Neutrophil (primary cell): ENCODE measurements around the gene CD99.
"Not testable (repeated sequence)": the region's sequence is repeated elsewhere in the genome, so short reads cannot be mapped to it uniquely, and the experiment has no call there.

Experiments used
- H3K27ac ChIP-seq: fragments of 200-600 bp; sonication (generic); 2 replicates; pipeline ENCODE4 v1.5.1; 2016; ENCODE audit warnings: mild to moderate bottlenecking, moderate library complexity
- H3K27me3 ChIP-seq: fragments of 200-600 bp; sonication (generic); 2 replicates; pipeline ENCODE4 v1.6.0; 2016; ENCODE audit warnings: mild to moderate bottlenecking
- H3K36me3 ChIP-seq: fragments of 200-600 bp; sonication (generic); 2 replicates; pipeline ENCODE4 v1.5.1; 2017
- H3K4me1 ChIP-seq, 2 experiments: fragments of 200-600 bp in 1 of 2; sonication (generic) in 1 of 2; 1 replicate in 1 of 2; 2 replicates in 1 of 2; pipeline versions ENCODE4 v1.5.1 to v1.6.1; 2013 to 2016; ENCODE audit warnings: low read depth in 1 of 2, low read length in 1 of 2, mild to moderate bottlenecking in 1 of 2, moderate library complexity in 1 of 2; ENCODE audit not compliant: control insufficient read depth in 1 of 2, insufficient read depth in 1 of 2
- H3K4me3 ChIP-seq, 2 experiments: fragments of 200-600 bp in 1 of 2; sonication (generic) in 1 of 2; 1 replicate in 1 of 2; 2 replicates in 1 of 2; pipeline ENCODE4 v1.5.1; 2013 to 2016; ENCODE audit warnings: low read depth in 1 of 2, low read length in 1 of 2, mild to moderate bottlenecking in 1 of 2, moderate library complexity in 1 of 2
- H3K9me3 ChIP-seq: fragments of 200-600 bp; sonication (generic); 2 replicates; pipeline ENCODE4 v1.5.1; 2016
- CTCF ChIP-seq: fragments of 200-600 bp; sonication (generic); IDR thresholded peaks from 2 replicates; pipeline ENCODE4 v1.5.1; 2016; ENCODE audit warnings: antibody characterized with exemption

The CD99 gene

GRCh38 chrX:2740672-2741071 lies 49.6 kb downstream of the CD99 start:
- Histone ChIP-seq H3K27me3 (no peaks in the 10 kb centered on the region), H3K9me3 (no peaks in the 10 kb centered on the region), H3K4me3 (no peak overlapping the region), H3K27ac (no peak overlapping the region), H3K36me3 (no peaks in the 10 kb centered on the region), H3K4me1 (no peaks in the 10 kb centered on the region)
- no peak for TF ChIP-seq CTCF

GRCh38 chrX:2741386-2741785 lies 50.3 kb downstream of the CD99 start:
- no peaks in the 10 kb centered on the region for H3K4me1 ChIP-seq
- H3K9me3 ChIP-seq = no peaks in the 10 kb centered on the region
- TF ChIP-seq CTCF = no peak
- H3K27ac ChIP-seq = no peak overlapping the region
- H3K4me3 ChIP-seq = no peak overlapping the region
- no peaks in the 10 kb centered on the region for H3K36me3 ChIP-seq
- H3K27me3 ChIP-seq = no peaks in the 10 kb centered on the region

GRCh38 chrX:2746250-2746649 lies 55.2 kb downstream of the CD99 start:
- not testable (repeated sequence) for H3K27ac ChIP-seq, H3K36me3 ChIP-seq

GRCh38 chrX:2748171-2748814 lies 57.2 kb downstream of the CD99 start:
- H3K27ac ChIP-seq = no peak overlapping the region
- no peaks in the 10 kb centered on the region for H3K9me3 ChIP-seq
- TF ChIP-seq CTCF = no peak
- no peak overlapping the region for H3K4me3 ChIP-seq
- no peaks in the 10 kb centered on the region for H3K36me3 ChIP-seq
- no peaks in the 10 kb centered on the region for H3K27me3 ChIP-seq
- no peaks in the 10 kb centered on the region for H3K4me1 ChIP-seq

More at GRCh38 chrX:2746250-2746649, 55.2 kb downstream of the CD99 start:
- not testable (repeated sequence) for H3K27me3 ChIP-seq, H3K4me1 ChIP-seq, H3K4me3 ChIP-seq, H3K9me3 ChIP-seq

GRCh38 chrX:2748815-2749188 lies 57.7 kb downstream of the CD99 start:
- Histone ChIP-seq H3K27ac (no peak overlapping the region), H3K36me3 (no peaks in the 10 kb centered on the region), H3K4me3 (no peak overlapping the region), H3K4me1 (no peaks in the 10 kb centered on the region), H3K27me3 (no peaks in the 10 kb centered on the region), H3K9me3 (no peaks in the 10 kb centered on the region)
- TF ChIP-seq CTCF = no peak

GRCh38 chrX:2751291-2751690 lies 60.2 kb downstream of the CD99 start:
- no peak overlapping the region for H3K27ac ChIP-seq
- no peaks in the 10 kb centered on the region for H3K27me3 ChIP-seq
- no peak overlapping the region for H3K4me3 ChIP-seq
- H3K36me3 ChIP-seq = no peaks in the 10 kb centered on the region
- H3K9me3 ChIP-seq = no peaks in the 10 kb centered on the region
- H3K4me1 ChIP-seq = no peaks in the 10 kb centered on the region
- TF ChIP-seq CTCF = no peak

GRCh38 chrX:2751874-2752300 lies 60.8 kb downstream of the CD99 start, which contains the start of gene XG:
TSS of gene XG (plus strand) at chrX:2752040. CDS start at chrX:2752275, 235 bp downstream.
- H3K9me3 ChIP-seq, H3K27me3 ChIP-seq, H3K4me1 ChIP-seq, H3K36me3 ChIP-seq, H3K4me3 ChIP-seq, H3K27ac ChIP-seq: not testable (repeated sequence)

GRCh38 chrX:2752441-2752840 lies 61.3 kb downstream of the CD99 start:
- H3K4me3 ChIP-seq, H3K36me3 ChIP-seq, H3K9me3 ChIP-seq, H3K27ac ChIP-seq, H3K27me3 ChIP-seq, H3K4me1 ChIP-seq: not testable (repeated sequence)

- not testable (repeated sequence) for H3K27ac ChIP-seq, H3K4me1 ChIP-seq, H3K36me3 ChIP-seq, H3K4me3 ChIP-seq, H3K27me3 ChIP-seq, H3K9me3 ChIP-seq
These were observed 64.1 kb downstream of the CD99 start for GRCh38 chrX:2755163-2755715.
